MM.1S (cell line): ENCODE data around the gene SESN2.

Experiments
- EZH2 ChIP-seq: fragments of 300-600 bp; sonication (generic); optimal IDR thresholded peaks from 2 replicates; pipeline ENCODE3; 2017; ENCODE audit warnings: low read depth, mild to moderate bottlenecking, antibody characterized with exemption, low read length, mixed read lengths
- EZH2phosphoT487 ChIP-seq: fragments of 300-600 bp; sonication (generic); IDR thresholded peaks from 2 replicates; pipeline ENCODE4 v1.6.1; 2018; ENCODE audit warnings: antibody characterized with exemption, low read length
- TF ChIP-seq, protein P1 (sequence below): fragments of 300-600 bp; sonication (generic); IDR thresholded peaks from 2 replicates; pipeline ENCODE4 v1.5.1; 2016; ENCODE audit warnings: antibody characterized with exemption, low read length, mixed read lengths

DNA sequence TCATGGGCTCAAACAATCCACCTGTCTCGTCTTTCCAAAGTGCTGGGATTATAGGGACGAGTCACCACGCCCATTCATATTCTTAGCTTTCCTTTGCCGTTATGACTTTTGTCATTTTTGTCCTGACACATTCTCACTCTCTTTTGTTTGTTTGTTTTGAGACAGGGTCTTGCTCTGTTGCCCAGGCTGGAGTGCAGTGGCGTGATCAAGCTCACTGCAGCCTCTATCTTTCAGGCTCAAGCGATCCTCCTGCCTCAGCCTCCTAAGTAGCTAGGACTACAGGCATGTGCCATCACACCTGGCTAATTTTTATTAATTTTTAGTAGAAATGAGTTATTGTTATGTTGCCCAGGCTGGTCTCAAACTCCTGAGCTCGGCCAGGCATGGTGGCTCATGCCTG, 57.7 kb downstream of the SESN2 start:
- TF ChIP-seq EZH2 = no peak
- TF ChIP-seq, protein P1, sequence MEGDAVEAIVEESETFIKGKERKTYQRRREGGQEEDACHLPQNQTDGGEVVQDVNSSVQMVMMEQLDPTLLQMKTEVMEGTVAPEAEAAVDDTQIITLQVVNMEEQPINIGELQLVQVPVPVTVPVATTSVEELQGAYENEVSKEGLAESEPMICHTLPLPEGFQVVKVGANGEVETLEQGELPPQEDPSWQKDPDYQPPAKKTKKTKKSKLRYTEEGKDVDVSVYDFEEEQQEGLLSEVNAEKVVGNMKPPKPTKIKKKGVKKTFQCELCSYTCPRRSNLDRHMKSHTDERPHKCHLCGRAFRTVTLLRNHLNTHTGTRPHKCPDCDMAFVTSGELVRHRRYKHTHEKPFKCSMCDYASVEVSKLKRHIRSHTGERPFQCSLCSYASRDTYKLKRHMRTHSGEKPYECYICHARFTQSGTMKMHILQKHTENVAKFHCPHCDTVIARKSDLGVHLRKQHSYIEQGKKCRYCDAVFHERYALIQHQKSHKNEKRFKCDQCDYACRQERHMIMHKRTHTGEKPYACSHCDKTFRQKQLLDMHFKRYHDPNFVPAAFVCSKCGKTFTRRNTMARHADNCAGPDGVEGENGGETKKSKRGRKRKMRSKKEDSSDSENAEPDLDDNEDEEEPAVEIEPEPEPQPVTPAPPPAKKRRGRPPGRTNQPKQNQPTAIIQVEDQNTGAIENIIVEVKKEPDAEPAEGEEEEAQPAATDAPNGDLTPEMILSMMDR = no peak
- TF ChIP-seq EZH2phosphoT487 = no peak
